GM13977 (cell line): ENCODE measurements around the gene CHRNE.
A peak's percentile ranks its signal among the peaks of the same experiment; 100 is the strongest.

Experiments used
- DNase-seq: peaks from one replicate; pipeline ENCODE4 v3.0.0; 2012; ENCODE audit warnings: low spot score
- in situ Hi-C: fragments of 300-500 bp; cut with MboI; formaldehyde crosslinking; loops from one replicate; pipeline ENCODE4 v1.12.0; 2022; ENCODE audit warnings: low sequenced_read_pairs, low pct_unique_long_range_greater_than_20kb, mixed read lengths, inconsistent platforms; ENCODE audit not compliant: unreplicated experiment
- TF ChIP-seq, protein P1 (sequence below): IDR thresholded peaks from 2 replicates; pipeline ENCODE4 v1.5.1; 2012; ENCODE audit warnings: mild to moderate bottlenecking, control low read depth; ENCODE audit not compliant: insufficient read depth; ENCODE audit errors: extremely low read depth, missing control alignments

CHRNE gene

DNA sequence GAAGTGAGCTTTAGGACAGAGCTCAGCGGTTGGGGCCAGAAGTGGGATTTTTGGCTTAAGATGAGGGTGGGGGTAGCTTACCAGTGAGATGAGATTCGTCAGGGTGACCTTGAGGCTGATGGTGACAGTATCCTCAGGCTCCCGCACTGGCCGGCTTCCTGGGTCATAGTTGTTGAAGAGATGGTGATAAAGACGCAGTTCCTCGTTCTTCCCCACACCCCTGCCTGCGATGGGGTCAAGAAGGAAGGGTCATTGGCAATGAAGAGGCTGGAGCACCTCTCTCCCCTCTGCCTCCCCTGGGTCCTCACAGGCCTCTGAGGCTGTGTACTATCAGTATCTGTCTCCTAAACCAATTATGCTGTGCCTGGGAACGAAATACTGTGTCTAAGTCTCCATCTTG is 358 bp downstream of the CHRNE start:
- in situ Hi-C loops, result no loop called here
- no peak for DNase-seq
- TF ChIP-seq, protein P1, sequence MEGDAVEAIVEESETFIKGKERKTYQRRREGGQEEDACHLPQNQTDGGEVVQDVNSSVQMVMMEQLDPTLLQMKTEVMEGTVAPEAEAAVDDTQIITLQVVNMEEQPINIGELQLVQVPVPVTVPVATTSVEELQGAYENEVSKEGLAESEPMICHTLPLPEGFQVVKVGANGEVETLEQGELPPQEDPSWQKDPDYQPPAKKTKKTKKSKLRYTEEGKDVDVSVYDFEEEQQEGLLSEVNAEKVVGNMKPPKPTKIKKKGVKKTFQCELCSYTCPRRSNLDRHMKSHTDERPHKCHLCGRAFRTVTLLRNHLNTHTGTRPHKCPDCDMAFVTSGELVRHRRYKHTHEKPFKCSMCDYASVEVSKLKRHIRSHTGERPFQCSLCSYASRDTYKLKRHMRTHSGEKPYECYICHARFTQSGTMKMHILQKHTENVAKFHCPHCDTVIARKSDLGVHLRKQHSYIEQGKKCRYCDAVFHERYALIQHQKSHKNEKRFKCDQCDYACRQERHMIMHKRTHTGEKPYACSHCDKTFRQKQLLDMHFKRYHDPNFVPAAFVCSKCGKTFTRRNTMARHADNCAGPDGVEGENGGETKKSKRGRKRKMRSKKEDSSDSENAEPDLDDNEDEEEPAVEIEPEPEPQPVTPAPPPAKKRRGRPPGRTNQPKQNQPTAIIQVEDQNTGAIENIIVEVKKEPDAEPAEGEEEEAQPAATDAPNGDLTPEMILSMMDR, result no peak

DNA sequence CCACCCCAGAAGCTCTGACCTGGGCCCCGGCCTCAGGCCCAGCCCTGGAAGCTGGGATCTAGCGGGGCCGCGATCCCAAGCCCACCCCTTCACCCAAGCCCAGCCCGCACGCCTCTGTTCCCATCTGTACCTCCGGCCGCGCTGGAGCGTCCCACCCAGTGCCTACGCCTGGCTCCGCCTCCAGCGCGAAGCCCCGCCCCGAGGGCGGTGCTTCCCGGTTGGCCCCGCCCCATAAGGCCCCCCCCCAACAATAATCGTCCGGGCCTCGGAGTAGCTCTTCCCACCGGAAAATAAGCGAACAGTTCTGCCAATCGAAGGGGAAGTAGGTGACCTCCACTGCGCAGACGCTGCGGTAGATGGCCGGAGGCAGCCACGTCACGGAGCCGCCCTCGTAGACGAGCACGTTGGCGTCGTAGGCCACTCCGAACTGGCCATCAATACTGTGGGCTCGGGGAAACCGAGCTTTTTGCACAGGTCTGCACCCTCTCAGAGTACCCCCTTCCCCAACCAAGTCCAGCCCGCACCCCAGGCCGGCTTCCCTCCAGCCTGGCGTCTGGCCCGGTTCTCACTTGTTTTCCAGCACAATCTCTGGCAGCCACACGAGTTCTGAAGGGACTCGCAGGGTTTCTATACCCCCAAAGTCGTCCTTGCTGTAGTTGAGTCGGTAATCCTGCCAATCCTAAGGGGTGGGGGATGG is 1.1 kb downstream of the CHRNE start:
- TF ChIP-seq, protein P1, result no peak
- DNase-seq, result no peak
- in situ Hi-C loops, result no loop called here

DNA sequence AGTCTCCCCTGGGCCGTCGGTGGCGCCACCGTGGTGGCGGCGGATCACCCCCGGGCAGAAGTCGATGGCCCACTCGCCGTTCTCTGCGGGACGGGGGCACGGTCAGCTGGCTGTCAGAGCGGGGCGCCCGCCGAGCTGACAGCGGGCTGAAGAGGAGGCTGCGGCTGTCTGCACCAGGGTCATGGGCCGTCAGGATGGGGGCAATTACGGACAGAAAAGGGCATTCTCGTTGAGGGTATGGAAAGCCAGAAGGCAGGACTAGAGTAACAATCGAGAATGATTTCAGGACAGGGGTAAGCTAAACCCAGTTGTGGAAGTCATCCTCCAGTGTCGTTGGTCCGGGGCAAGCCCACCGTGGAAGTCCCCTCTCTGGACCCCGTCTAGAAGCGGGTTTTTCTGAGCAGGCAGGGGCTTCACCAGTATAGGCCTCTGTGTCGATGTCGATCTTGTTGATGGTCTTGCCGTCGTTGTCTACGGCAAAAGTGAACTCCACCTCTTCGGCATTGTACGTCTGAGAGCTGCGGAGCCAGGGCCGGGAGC is 1.7 kb downstream of the CHRNE start:
- in situ Hi-C loops, result no loop called here
- DNase-seq, result no peak
- TF ChIP-seq, protein P1, result no peak

DNA sequence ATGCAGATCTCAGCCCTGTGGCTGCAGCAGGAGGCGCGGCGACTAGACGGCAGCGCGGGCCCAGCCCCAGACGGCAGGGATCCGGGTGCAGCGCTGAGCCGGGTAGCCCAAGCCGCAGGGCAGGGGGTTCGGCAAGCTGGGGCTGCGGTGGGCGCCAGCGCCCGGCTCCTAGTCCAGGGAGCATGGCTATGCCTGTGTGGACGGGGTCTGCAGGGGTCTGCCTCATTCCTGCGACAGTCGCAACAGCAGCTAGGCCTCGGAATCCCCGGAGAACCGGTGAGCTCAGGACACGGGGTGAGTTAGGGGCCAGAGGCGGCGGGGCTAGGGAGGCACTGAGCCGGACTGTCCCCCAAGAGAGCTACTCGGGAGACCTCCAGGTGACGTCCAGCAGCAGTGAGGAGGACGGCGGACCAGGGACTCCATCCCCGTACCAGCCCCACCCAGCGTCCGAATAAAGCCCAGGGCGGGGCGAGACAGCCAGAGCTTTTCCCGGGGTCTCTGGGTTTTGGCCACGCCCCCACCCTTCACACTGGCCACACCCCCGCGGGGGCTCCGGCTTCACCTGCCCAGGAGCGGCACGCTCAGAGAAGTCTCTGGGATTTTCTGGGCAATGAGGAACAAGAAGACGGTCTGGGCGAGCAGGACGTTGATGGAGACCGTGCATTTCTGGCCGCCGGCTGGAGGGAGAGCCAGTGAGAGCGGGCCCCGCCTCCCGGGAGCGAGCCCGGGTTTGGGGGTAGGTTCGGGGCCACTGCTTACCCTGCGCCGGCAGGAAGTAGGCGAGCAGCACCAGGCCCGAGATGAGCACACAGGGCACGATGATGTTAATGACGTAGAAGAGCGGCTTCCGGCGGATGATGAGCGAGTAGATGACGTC is 2.4 kb downstream of the CHRNE start:
- no peak for DNase-seq
- TF ChIP-seq, protein P1, result no peak
- in situ Hi-C loops, result no loop called here

DNA sequence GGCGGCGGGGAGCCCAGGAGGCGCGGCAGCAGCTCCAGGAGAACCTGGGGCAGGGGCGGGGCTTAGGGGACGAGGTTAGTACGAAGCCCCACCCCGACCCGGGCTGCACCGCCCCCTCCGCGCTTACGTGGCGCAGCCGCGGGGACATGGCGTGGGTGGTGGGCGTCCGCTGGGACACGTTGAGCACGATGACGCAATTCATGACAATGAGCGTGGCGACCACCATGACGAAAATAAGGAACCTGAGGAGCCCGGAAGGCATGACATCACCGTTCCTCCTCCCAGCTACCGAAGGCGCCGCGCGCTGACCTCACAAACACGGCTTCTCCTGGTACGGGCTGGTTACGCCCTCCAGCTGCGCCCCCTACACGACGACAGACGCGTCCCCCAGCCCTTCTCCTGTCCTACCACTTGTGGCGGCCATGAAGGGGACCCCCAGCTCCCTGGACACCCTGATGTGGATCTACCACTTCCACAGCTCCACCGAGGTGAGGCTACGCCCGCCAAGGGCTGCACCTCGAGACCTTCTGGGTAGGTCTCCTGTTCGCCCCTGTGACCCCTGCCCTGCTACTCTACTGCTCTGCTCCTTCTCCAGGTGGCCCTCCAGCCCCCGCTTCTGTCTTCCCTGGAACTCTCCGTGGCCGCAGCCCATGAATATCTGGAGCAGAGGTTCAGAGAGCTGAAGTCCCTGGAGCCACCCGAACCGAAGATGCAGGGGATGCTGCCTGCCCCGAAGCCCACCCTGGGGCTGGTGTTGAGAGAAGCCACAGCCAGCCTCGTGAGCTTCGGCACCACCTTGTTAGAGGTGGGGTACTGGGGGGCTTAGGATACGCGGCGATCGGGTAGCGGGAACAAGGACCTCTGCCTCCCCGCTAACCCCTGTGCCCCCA is 3.3 kb downstream of the CHRNE start, which contains the start of gene C17orf107:
Gene C17orf107, plus strand, starts transcription at position 196 of the 890 bp plus-strand sequence. Its CDS starts 227 bp downstream, at position 423.
- in situ Hi-C loops, result no loop called here
- DNase-seq, result peak; percentile 94
- TF ChIP-seq, protein P1, result peak; percentile 15

DNA sequence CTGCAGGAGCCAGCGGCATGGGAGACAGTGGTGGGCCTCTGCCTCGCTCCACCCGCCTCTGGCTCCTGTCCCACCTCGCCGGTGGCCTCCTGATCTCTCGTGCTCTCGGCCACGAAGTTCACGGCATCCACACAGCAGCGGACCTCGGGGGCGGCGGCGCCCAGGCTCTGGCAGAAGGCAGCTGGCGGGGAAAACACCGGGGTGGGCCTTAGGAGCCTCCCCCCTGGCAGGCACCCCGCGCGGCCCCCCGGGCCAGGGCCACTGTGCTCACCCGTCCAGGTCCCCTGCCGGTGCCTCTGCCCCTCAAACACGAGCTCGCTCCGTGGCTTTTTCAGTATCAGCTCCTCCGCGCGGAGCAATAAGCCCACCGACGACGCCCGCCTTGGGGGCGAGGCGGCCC is 4.0 kb downstream of the CHRNE start:
- no peak for DNase-seq
- TF ChIP-seq, protein P1, result no peak
- in situ Hi-C loops, result no loop called here
